Type B pancreatic cell (in vitro differentiated cells): ENCODE measurements around the gene SH3BP5. TPM values are rescaled to one million over a fixed set of nuclear protein-coding genes. Genes with fewer than 3 reads are reported as not detected.

ENCODE experiments used
- DNase-seq: peaks from one replicate; pipeline ENCODE4 v3.0.0; 2021; ENCODE audit warnings: mixed read lengths; ENCODE audit not compliant: unreplicated experiment; ENCODE audit errors: extremely low spot score
- H3K27ac Mint-ChIP-seq: 2 replicates; pipeline ENCODE4 v1.8.0; 2021; ENCODE audit warnings: mild to moderate bottlenecking, mixed read lengths
- H3K27me3 Mint-ChIP-seq: 2 replicates; pipeline ENCODE4 v1.8.0; 2021; ENCODE audit warnings: mixed read lengths
- H3K36me3 Mint-ChIP-seq: 2 replicates; pipeline ENCODE4 v1.8.0; 2021; ENCODE audit warnings: mixed read lengths
- H3K4me1 Mint-ChIP-seq: one replicate; pipeline ENCODE4 v1.8.0; 2021; ENCODE audit warnings: mixed read lengths; ENCODE audit not compliant: unreplicated experiment
- H3K4me3 Mint-ChIP-seq: 2 replicates; pipeline ENCODE4 v1.8.0; 2021; ENCODE audit warnings: mild to moderate bottlenecking, mixed read lengths
- H3K9me3 Mint-ChIP-seq: 2 replicates; pipeline ENCODE4 v1.8.0; 2021; ENCODE audit warnings: mixed read lengths
- CTCF ChIP-seq: fragments of 200-600 bp; sonication (generic); conservative IDR thresholded peaks from 2 replicates; pipeline ENCODE4 v1.5.0; 2021; ENCODE audit warnings: antibody characterized with exemption, mild to moderate bottlenecking
- total RNA-seq: library from RNA; stranded (reverse); gene quantifications from 2 replicates; pipeline ENCODE4 v1.2.1, GENCODE V29; 2021; ENCODE audit warnings: low replicate concordance

The SH3BP5 gene
- total RNA-seq, 1 donor from 2014 or later = 33.4 TPM

- H3K4me1 Mint-ChIP-seq = no peaks in the 10 kb centered on the region
- H3K27me3 Mint-ChIP-seq = no peaks in the 10 kb centered on the region
- no peaks in the 10 kb centered on the region for H3K9me3 Mint-ChIP-seq
- peak overlapping the region; percentile 55 for H3K27ac Mint-ChIP-seq
- H3K36me3 Mint-ChIP-seq = peaks cover 9% of the 10 kb centered on the region
- no peak overlapping the region for H3K4me3 Mint-ChIP-seq
- no peak for DNase-seq
- TF ChIP-seq CTCF = no peak
These were observed 66.5 kb downstream of the SH3BP5 start for GRCh38 chr3:15265655-15266509.

GRCh38 chr3:15264486-15264885, 67.9 kb downstream of the SH3BP5 start:
- no peak for TF ChIP-seq CTCF
- H3K4me3 Mint-ChIP-seq = no peak overlapping the region
- no peak for DNase-seq
- no peak overlapping the region for H3K27ac Mint-ChIP-seq
- no peaks in the 10 kb centered on the region for H3K9me3 Mint-ChIP-seq
- H3K36me3 Mint-ChIP-seq = peaks cover 16% of the 10 kb centered on the region
- H3K27me3 Mint-ChIP-seq = no peaks in the 10 kb centered on the region
- H3K4me1 Mint-ChIP-seq = no peaks in the 10 kb centered on the region

GRCh38 chr3:15263926-15264325, 68.5 kb downstream of the SH3BP5 start:
- DNase-seq = no peak
- Mint-ChIP-seq H3K27me3 (no peaks in the 10 kb centered on the region), H3K36me3 (peaks cover 18% of the 10 kb centered on the region), H3K9me3 (no peaks in the 10 kb centered on the region), H3K4me1 (no peaks in the 10 kb centered on the region), H3K4me3 (no peak overlapping the region), H3K27ac (no peak overlapping the region)
- no peak for TF ChIP-seq CTCF

GRCh38 chr3:15263120-15263519, 69.3 kb downstream of the SH3BP5 start:
- Mint-ChIP-seq H3K27me3 (no peaks in the 10 kb centered on the region), H3K36me3 (peaks cover 20% of the 10 kb centered on the region), H3K9me3 (no peaks in the 10 kb centered on the region), H3K27ac (no peak overlapping the region), H3K4me3 (no peak overlapping the region), H3K4me1 (no peaks in the 10 kb centered on the region)
- DNase-seq = no peak
- TF ChIP-seq CTCF = no peak

- Mint-ChIP-seq H3K4me1 (no peaks in the 10 kb centered on the region), H3K4me3 (no peak overlapping the region), H3K27me3 (no peaks in the 10 kb centered on the region), H3K27ac (no peak overlapping the region), H3K9me3 (no peaks in the 10 kb centered on the region), H3K36me3 (peaks cover 30% of the 10 kb centered on the region)
- no peak for DNase-seq
- no peak for TF ChIP-seq CTCF
These were observed 70.4 kb downstream of the SH3BP5 start for GRCh38 chr3:15262021-15262420.
